ENCODE results near the gene MYT1. TPM values are rescaled to one million over a fixed set of nuclear protein-coding genes. Genes with fewer than 3 reads are reported as not detected.
A peak's percentile ranks its signal among the peaks of the same experiment; 100 is the strongest.

The MYT1 gene
- total and polyA plus RNA-seq, 2 of the 13 experiments (the other 11 are each of a cell fraction or from before 2014, with no cell fraction given), result 0.58 to 2.5 TPM

GRCh38 chr20:64179805-64180204 lies 15.6 kb downstream of the MYT1 start (continued):
- TF ChIP-seq ZNF646 (CRISPR knock-in tag; IDR thresholded peaks at IDR 0.05), result peak; percentile 80
- TF ChIP-seq ZNF510 (CRISPR knock-in tag; IDR thresholded peaks at IDR 0.05; ENCODE audit: low read depth), result no peak
- TF ChIP-seq JUNB (CRISPR knock-in tag; IDR thresholded peaks at IDR 0.05; ENCODE audit: borderline replicate concordance), result 0 out of 2 replicates have a peak, but pooled peaks have one; percentile 11
- TF ChIP-seq MATR3 (CRISPR knock-in tag; IDR thresholded peaks at IDR 0.05), result 0 out of 2 replicates have a peak, but pooled peaks have one; percentile 85
- TF ChIP-seq ZNF207 (IDR thresholded peaks at IDR 0.05; ENCODE audit: borderline replicate concordance), result peak; percentile 91; the same call in 1 of the 2 replicates
- TF ChIP-seq ARNT (IDR thresholded peaks at IDR 0.05), result peak; percentile 26; the same call in 1 of the 2 replicates
- peak; percentile 68; the same call in 1 of the 2 replicates for TF ChIP-seq TRIM22 (IDR thresholded peaks at IDR 0.05)
- TF ChIP-seq PLRG1 (conservative IDR thresholded peaks at IDR 0.05), result 0 out of 2 replicates have a peak, but pooled peaks have one; percentile 14
- no peak for TF ChIP-seq MEF2D (CRISPR knock-in tag; IDR thresholded peaks at IDR 0.05)

Measured in HepG2 (cell line).